Motor neuron (in vitro differentiated cells): ENCODE data around the gene PNKD. TPM values are rescaled to one million over a fixed set of nuclear protein-coding genes. Genes with fewer than 3 reads are reported as not detected.
"Not testable (repeated sequence)": the region's sequence is repeated elsewhere in the genome, so short reads cannot be mapped to it uniquely, and the experiment has no call there.

Experiments used
- ATAC-seq, 8 experiments: fragments of 200-7000 bp; cut with Tn5 transposase; replicated peaks in 6 of 8; 2 replicates each; pipeline ENCODE4 v1.8.0; 2021; ENCODE audit warnings: mild to moderate bottlenecking in 8 of 8, moderate library complexity in 8 of 8
- H3K27ac ChIP-seq, 2 donors: fragments of 250-450 bp; sonication (Bioruptor Pico); 2 replicates each; pipeline ENCODE4 v1.9.0; 2021; ENCODE audit warnings: antibody characterized with exemption in 2 of 2, mild to moderate bottlenecking in 2 of 2, moderate library complexity in 1 of 2
- H3K4me1 ChIP-seq, 2 donors: fragments of 250-450 bp; sonication (Bioruptor Pico); replicated peaks in 1 of 2; 2 replicates each; pipeline ENCODE4 v1.6.1; 2021; ENCODE audit warnings: antibody characterized with exemption in 2 of 2, mild to moderate bottlenecking in 2 of 2, moderate library complexity in 1 of 2
- H3K4me3 ChIP-seq, 5 donors: fragments of 250-450 bp; sonication (Bioruptor Pico); 2 replicates each; pipeline ENCODE4 v1.9.0; 2021; ENCODE audit warnings: antibody characterized with exemption in 5 of 5, mild to moderate bottlenecking in 5 of 5, moderate library complexity in 4 of 5
- WGBS, 10 experiments: fragments of 450-650 bp; shearing (Covaris generic); methylation state at CpG; one replicate each; pipeline ENCODE4 v1.0.0; 2022; 5-methylcytosine and 5-hydroxymethylcytosine counted together
- in situ Hi-C, 9 experiments: fragments of 400-800 bp; cut with MboI; loops; one replicate each; pipeline ENCODE4 v1.15.0; 2021; ENCODE audit warnings: low sequenced_read_pairs in 9 of 9, low pct_unique_long_range_greater_than_20kb in 2 of 9; ENCODE audit not compliant: unreplicated experiment in 9 of 9
- total RNA-seq, 8 experiments: library from RNA; unstranded; fragments of 300-600 nt; gene quantifications; 2 replicates each; pipeline versions ENCODE4 v1.2.3 to v1.2.4, GENCODE V29; 2022

PNKD gene
- total RNA-seq, 8 experiments from 2014 or later: 41.4 to 122 (median 60.8) TPM

GRCh38 chr2:218305383-218305782, 35.1 kb downstream of the PNKD start:
- WGBS, 10 experiments: 59 to 100% (median 78%) methylated on average over 1 to 5 of the region's 5 CpGs; no CpG with 5 or more reads in 4 of the 10 experiments
- in situ Hi-C loops: loop anchor here in 1 of 9 experiments (10.0 kb wide), 1 partner anchor 89 kb away; the partner anchor contains the start of gene CTDSP1
- Histone ChIP-seq H3K27ac (no peak overlapping the region), H3K4me1 (peaks cover 0 to 4% of the 10 kb centered on the region in 2 donors), H3K4me3 (no peak overlapping the region)
- no peak for ATAC-seq

GRCh38 chr2:218306184-218306920, 36.0 kb downstream of the PNKD start:
- 56 to 100% (median 80%) methylated on average over 1 to 8 of the region's 9 CpGs; no CpG with 5 or more reads in 2 of the 10 experiments for WGBS, 10 experiments
- H3K4me1 ChIP-seq: peaks cover 0 to 7% of the 10 kb centered on the region in 2 donors
- no peak overlapping the region for H3K27ac ChIP-seq
- in situ Hi-C loops: loop anchor here in 1 of 9 experiments (10.0 kb wide), 1 partner anchor 88 kb away; the partner anchor contains the start of gene CTDSP1
- H3K4me3 ChIP-seq: no peak overlapping the region
- ATAC-seq: no peak

GRCh38 chr2:218307415-218308090, 37.2 kb downstream of the PNKD start:
- in situ Hi-C loops: loop anchor here in 1 of 9 experiments (10.0 kb wide), 1 partner anchor 87 kb away; the partner anchor contains the start of gene CTDSP1
- H3K27ac ChIP-seq: no peak overlapping the region

DNA sequence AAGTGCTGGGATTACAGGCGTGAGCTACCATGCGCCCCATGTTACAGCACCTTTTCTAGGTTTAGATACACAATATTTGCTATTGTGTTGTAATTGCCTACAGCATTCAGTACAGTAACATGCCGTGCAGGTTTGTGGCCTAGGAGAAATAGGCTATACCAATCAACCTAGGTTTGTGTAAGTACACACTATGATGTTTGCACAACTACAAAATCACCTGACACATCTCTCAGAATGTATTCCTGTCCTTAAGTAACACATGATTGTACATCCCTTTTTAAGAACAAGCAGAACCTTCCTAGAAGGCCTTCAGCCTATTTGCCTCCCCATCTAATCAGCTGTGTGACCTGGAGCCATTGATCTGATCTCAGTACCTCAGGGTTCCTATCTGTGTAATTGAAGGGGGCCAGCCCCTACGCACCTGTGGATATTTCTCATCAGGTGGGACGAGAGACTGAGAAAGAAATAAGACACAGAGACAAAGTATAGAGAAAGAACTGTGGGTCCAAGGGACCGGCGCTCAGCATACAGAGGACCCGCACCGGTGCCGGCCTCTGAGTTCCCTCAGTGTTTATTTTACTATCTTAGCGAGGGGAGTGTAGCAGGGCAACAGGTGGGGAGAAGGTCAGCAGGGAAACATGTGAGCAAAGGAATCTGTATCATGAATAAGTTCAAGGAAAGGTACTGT, 40.7 kb downstream of the PNKD start:
- ATAC-seq: no peak
- 39 to 100% (median 91%) methylated on average over 1 to 11 of the region's 11 CpGs; no CpG with 5 or more reads in 1 of the 10 experiments for WGBS, 10 experiments

More at GRCh38 chr2:218307415-218308090, 37.2 kb downstream of the PNKD start:
- Histone ChIP-seq H3K4me1 (peaks cover 0 to 14% of the 10 kb centered on the region in 2 donors), H3K4me3 (no peak overlapping the region)
- 50 to 100% (median 73%) methylated on average over 1 to 6 of the region's 6 CpGs for WGBS, 10 experiments
- no peak for ATAC-seq

GRCh38 chr2:218311541-218312266, 41.4 kb downstream of the PNKD start:
- in situ Hi-C loops: not testable (repeated sequence)

More for the DNA sequence above, 40.7 kb downstream of the PNKD start:
- H3K4me1 ChIP-seq: peaks cover 0 to 14% of the 10 kb centered on the region in 2 donors
- no peak overlapping the region for H3K27ac ChIP-seq
- no peak overlapping the region for H3K4me3 ChIP-seq
- in situ Hi-C loops: no loop called here

DNA sequence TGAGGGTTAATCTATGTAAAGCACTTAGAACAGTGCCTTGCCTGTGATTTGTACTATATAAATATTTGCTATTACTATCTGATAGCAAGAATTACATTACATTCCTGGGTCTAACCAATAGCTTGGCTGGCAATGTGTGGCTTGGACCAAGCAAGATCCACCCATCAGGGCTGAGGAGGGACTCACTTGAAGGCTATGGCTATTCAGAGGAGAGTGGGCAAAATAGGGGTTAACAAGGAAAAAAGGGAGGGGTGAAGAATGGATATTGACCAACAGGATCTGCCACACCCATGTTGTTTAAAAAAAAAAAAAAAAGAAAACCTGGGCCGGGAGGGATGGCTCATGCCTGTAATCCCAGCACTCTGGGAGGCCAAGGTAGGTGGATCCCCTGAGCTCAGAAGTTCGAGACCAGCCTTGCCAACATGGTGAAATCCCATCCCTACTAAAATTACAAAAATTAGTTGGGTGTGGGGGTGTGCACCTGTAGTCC, 42.0 kb downstream of the PNKD start:
- H3K4me3 ChIP-seq: no peak overlapping the region
- in situ Hi-C loops: no loop called here
- ATAC-seq: peak in 3 of 8 experiments; percentile 72 to 87 (median 85)
- H3K27ac ChIP-seq: no peak overlapping the region
- peaks cover 0 to 14% of the 10 kb centered on the region in 2 donors for H3K4me1 ChIP-seq
- 0 to 83% (median 54%) methylated on average over 1 to 2 of the region's 2 CpGs; no CpG with 5 or more reads in 2 of the 10 experiments for WGBS, 10 experiments

More at GRCh38 chr2:218311541-218312266, 41.4 kb downstream of the PNKD start:
- 20 to 83% (median 48%) methylated on average over 1 to 6 of the region's 11 CpGs; no CpG with 5 or more reads in 4 of the 10 experiments for WGBS, 10 experiments
- H3K4me1 ChIP-seq: peaks cover 0 to 14% of the 10 kb centered on the region in 2 donors
- H3K4me3 ChIP-seq, H3K27ac ChIP-seq: not testable (repeated sequence)
- ATAC-seq: peak in 3 of 8 experiments; percentile 10 to 24 (median 21)

GRCh38 chr2:218313356-218313755, 43.0 kb downstream of the PNKD start:
- in situ Hi-C loops: no loop called here
- ATAC-seq: peak in 1 of 8 experiments; percentile 49
- WGBS, 10 experiments: 0 to 100% (median 93%) methylated on average over 1 of the region's 1 CpG; no CpG with 5 or more reads in 2 of the 10 experiments
- Histone ChIP-seq H3K4me1 (peaks cover 0 to 10% of the 10 kb centered on the region in 2 donors), H3K27ac (no peak overlapping the region), H3K4me3 (no peak overlapping the region)

GRCh38 chr2:218314764-218315163, 44.4 kb downstream of the PNKD start:
- H3K4me3 ChIP-seq, ATAC-seq, in situ Hi-C loops, H3K4me1 ChIP-seq, H3K27ac ChIP-seq: not testable (repeated sequence)
- 70 to 100% (median 90%) methylated on average over 2 to 4 of the region's 4 CpGs; no CpG with 5 or more reads in 1 of the 10 experiments for WGBS, 10 experiments

DNA sequence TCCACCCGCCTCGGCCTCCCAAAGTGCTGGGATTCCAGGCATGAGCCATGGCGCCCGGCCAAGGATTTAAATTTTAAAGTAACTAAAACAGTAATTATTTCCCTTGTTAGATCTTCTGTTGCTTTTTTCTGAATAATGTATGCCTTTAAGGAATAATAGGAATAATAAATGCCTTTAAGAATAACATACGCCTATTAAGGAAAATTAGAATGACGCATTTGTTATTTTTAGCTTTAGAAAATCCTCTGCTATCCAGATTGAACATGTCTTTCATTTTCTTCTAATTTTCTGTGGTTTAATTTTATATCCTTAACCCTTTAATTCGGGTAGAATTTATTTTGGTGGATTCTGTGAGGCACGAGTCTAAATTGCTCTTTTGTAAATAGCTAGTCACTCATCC, 45.1 kb downstream of the PNKD start:
- no peak for ATAC-seq
- no peak overlapping the region for H3K27ac ChIP-seq
- no peak overlapping the region for H3K4me3 ChIP-seq
- WGBS, 10 experiments: 30 to 100% (median 77%) methylated on average over 2 to 8 of the region's 8 CpGs
- peaks cover 0 to 10% of the 10 kb centered on the region in 2 donors for H3K4me1 ChIP-seq
- in situ Hi-C loops: no loop called here

- ATAC-seq: no peak
- WGBS, 10 experiments: 0 to 100% (median 77%) methylated on average over 1 of the region's 1 CpG; no CpG with 5 or more reads in 4 of the 10 experiments
- no peak overlapping the region for H3K4me3 ChIP-seq
- no peaks in the 10 kb centered on the region for H3K4me1 ChIP-seq
- no peak overlapping the region for H3K27ac ChIP-seq
- in situ Hi-C loops: no loop called here
These were observed 46.9 kb downstream of the PNKD start for GRCh38 chr2:218317303-218317630.

GRCh38 chr2:218317835-218318234, 47.5 kb downstream of the PNKD start:
- Histone ChIP-seq H3K4me1 (peaks cover 0 to 2% of the 10 kb centered on the region in 2 donors), H3K4me3 (no peak overlapping the region), H3K27ac (no peak overlapping the region)
- 17 to 100% (median 93%) methylated on average over 1 to 4 of the region's 4 CpGs; no CpG with 5 or more reads in 5 of the 10 experiments for WGBS, 10 experiments
- no peak for ATAC-seq
- in situ Hi-C loops: no loop called here

GRCh38 chr2:218318241-218318640, 47.9 kb downstream of the PNKD start:
- ATAC-seq: no peak
- in situ Hi-C loops: no loop called here
- H3K4me3 ChIP-seq: no peak overlapping the region
- H3K27ac ChIP-seq: no peak overlapping the region
- 60 to 100% (median 80%) methylated on average over 1 to 3 of the region's 7 CpGs; no CpG with 5 or more reads in 7 of the 10 experiments for WGBS, 10 experiments
- H3K4me1 ChIP-seq: peaks cover 0 to 2% of the 10 kb centered on the region in 2 donors
